H9 (cell line): ENCODE measurements around the gene SPEG. TPM values are rescaled to one million over a fixed set of nuclear protein-coding genes. Genes with fewer than 3 reads are reported as not detected.

Experiments used
- DNase-seq: peaks from one replicate; pipeline ENCODE4 v3.0.0-alpha.2; 2017
- H2AFZ ChIP-seq: one replicate; pipeline ENCODE4 v1.6.1; 2013; ENCODE audit warnings: mild to moderate bottlenecking, low read length, control low read depth, moderate library complexity
- H2AK5ac ChIP-seq: 2 replicates; pipeline ENCODE4 v1.6.1; 2013; ENCODE audit warnings: low read length, control low read depth, mixed read lengths; ENCODE audit not compliant: insufficient read length
- H2BK120ac ChIP-seq: one replicate; pipeline ENCODE4 v1.6.1; 2013; ENCODE audit warnings: low read depth, mild to moderate bottlenecking, low read length, control low read depth, inconsistent platforms; ENCODE audit not compliant: poor library complexity, severe bottlenecking
- H2BK12ac ChIP-seq: 2 replicates; pipeline ENCODE4 v1.6.1; 2013; ENCODE audit warnings: low read length, control low read depth, mixed read lengths, low read depth; ENCODE audit not compliant: insufficient read length
- H2BK15ac ChIP-seq: 2 replicates; pipeline ENCODE4 v1.6.1; 2013; ENCODE audit warnings: low read depth, low read length, control low read depth
- H2BK20ac ChIP-seq: one replicate; pipeline ENCODE4 v1.6.1; 2013; ENCODE audit warnings: low read depth, mild to moderate bottlenecking, low read length, control low read depth, inconsistent platforms; ENCODE audit not compliant: poor library complexity, severe bottlenecking
- H2BK5ac ChIP-seq: 2 replicates; pipeline ENCODE4 v1.6.1; 2013; ENCODE audit warnings: low read length, control low read depth, mixed read lengths; ENCODE audit not compliant: insufficient read length
- H3K14ac ChIP-seq: 2 replicates; pipeline ENCODE4 v1.6.1; 2013; ENCODE audit warnings: low read length, control low read depth; ENCODE audit not compliant: insufficient read depth
- H3K18ac ChIP-seq: 2 replicates; pipeline ENCODE4 v1.6.1; 2013; ENCODE audit warnings: low read depth, mild to moderate bottlenecking, mixed read lengths, low read length, control low read depth; ENCODE audit not compliant: insufficient read length
- H3K23ac ChIP-seq: 2 replicates; pipeline ENCODE4 v1.6.1; 2013; ENCODE audit warnings: low read length, control low read depth, mixed read lengths, low read depth; ENCODE audit not compliant: insufficient read length
- H3K23me2 ChIP-seq: 2 replicates; pipeline ENCODE4 v1.6.1; 2013; ENCODE audit warnings: low read depth, mild to moderate bottlenecking, mixed read lengths, low read length, control low read depth; ENCODE audit not compliant: insufficient read length, poor library complexity, severe bottlenecking
- H3K27ac ChIP-seq: 2 replicates; pipeline ENCODE4 v1.5.1; 2013; ENCODE audit warnings: low read length, control low read depth, mixed read lengths, low read depth; ENCODE audit not compliant: insufficient read length
- H3K27me3 ChIP-seq: 2 replicates; pipeline ENCODE4 v1.6.1; 2013; ENCODE audit warnings: low read length, control low read depth, inconsistent platforms; ENCODE audit not compliant: insufficient read depth
- H3K4ac ChIP-seq: 2 replicates; pipeline ENCODE4 v1.6.1; 2013; ENCODE audit warnings: low read depth, mild to moderate bottlenecking, control low read depth, inconsistent platforms, low read length, moderate library complexity
- H3K4me1 ChIP-seq: 2 replicates; pipeline ENCODE4 v1.6.1; 2013; ENCODE audit warnings: low read length, control low read depth, inconsistent platforms; ENCODE audit not compliant: insufficient read depth
- H3K4me2 ChIP-seq: 2 replicates; pipeline ENCODE4 v1.6.1; 2013; ENCODE audit warnings: low read length, control low read depth, mixed read lengths; ENCODE audit not compliant: insufficient read length, insufficient read depth
- H3K56ac ChIP-seq: 2 replicates; pipeline ENCODE4 v1.6.1; 2013; ENCODE audit warnings: low read depth, mild to moderate bottlenecking, mixed read lengths, low read length, control low read depth; ENCODE audit not compliant: insufficient read length
- H3K79me1 ChIP-seq: 2 replicates; pipeline ENCODE4 v1.6.1; 2013; ENCODE audit warnings: low read depth, mild to moderate bottlenecking, moderate library complexity, low read length, control low read depth, inconsistent platforms; ENCODE audit not compliant: insufficient read depth, poor library complexity, severe bottlenecking
- H3K79me2 ChIP-seq: 2 replicates; pipeline ENCODE4 v1.6.1; 2013; ENCODE audit warnings: low read length, control low read depth, inconsistent platforms; ENCODE audit not compliant: insufficient read depth
- H3K9ac ChIP-seq: 2 replicates; pipeline ENCODE4 v1.6.1; 2013; ENCODE audit warnings: low read length, control low read depth, mixed read lengths; ENCODE audit not compliant: insufficient read length; ENCODE audit errors: extremely low read depth
- H3K9me3 ChIP-seq: one replicate; pipeline ENCODE4 v1.6.1; 2013; ENCODE audit warnings: low read depth, low read length, inconsistent platforms; ENCODE audit not compliant: control insufficient read depth
- H3T11ph ChIP-seq: one replicate; pipeline ENCODE4 v1.6.1; 2013; ENCODE audit warnings: mild to moderate bottlenecking, low read length, control low read depth, inconsistent platforms
- H4K20me1 ChIP-seq: one replicate; pipeline ENCODE4 v1.6.1; 2013; ENCODE audit not compliant: control insufficient read depth, insufficient read length, insufficient read depth
- H4K5ac ChIP-seq: 2 replicates; pipeline ENCODE4 v1.6.1; 2013; ENCODE audit warnings: low read depth, mild to moderate bottlenecking, mixed read lengths, low read length, control low read depth; ENCODE audit not compliant: insufficient read length
- H4K8ac ChIP-seq: replicated peaks from 2 replicates; pipeline ENCODE4 v1.6.1; 2013; ENCODE audit warnings: low read length, control low read depth, mixed read lengths, low read depth; ENCODE audit not compliant: insufficient read length
- H4K91ac ChIP-seq: 2 replicates; pipeline ENCODE4 v1.6.1; 2013; ENCODE audit warnings: low read depth, mild to moderate bottlenecking, moderate library complexity, mixed read lengths, low read length, control low read depth; ENCODE audit not compliant: insufficient read length
- H3K27ac Mint-ChIP-seq, 3 experiments: 2 replicates in 2 of 3; 3 replicates in 1 of 3; pipeline ENCODE4 v1.8.0; 2020 to 2021; ENCODE audit warnings: mixed read lengths in 3 of 3, mild to moderate bottlenecking in 1 of 3, moderate library complexity in 1 of 3
- H3K27me3 Mint-ChIP-seq: 2 replicates; pipeline ENCODE4 v1.8.0; 2021; ENCODE audit warnings: low read depth, mild to moderate bottlenecking, moderate library complexity, mixed read lengths
- H3K36me3 Mint-ChIP-seq, 3 experiments: 2 replicates in 2 of 3; 3 replicates in 1 of 3; pipeline ENCODE4 v1.8.0; 2020 to 2021; ENCODE audit warnings: low read depth in 3 of 3, mixed read lengths in 3 of 3; ENCODE audit not compliant: insufficient read depth in 1 of 3
- H3K4me1 Mint-ChIP-seq, 2 experiments: 2 replicates each; pipeline ENCODE4 v1.8.0; 2020; ENCODE audit warnings: mixed read lengths in 2 of 2
- H3K4me3 Mint-ChIP-seq, 2 experiments: 2 replicates in 1 of 2; 3 replicates in 1 of 2; pipeline ENCODE4 v1.8.0; 2020 to 2021; ENCODE audit warnings: mild to moderate bottlenecking in 2 of 2, mixed read lengths in 2 of 2, moderate library complexity in 1 of 2
- H3K9me3 Mint-ChIP-seq, 2 experiments: 2 replicates in 1 of 2; 3 replicates in 1 of 2; pipeline ENCODE4 v1.8.0; 2020; ENCODE audit warnings: mild to moderate bottlenecking in 2 of 2, mixed read lengths in 2 of 2, moderate library complexity in 1 of 2
- CTCF ChIP-seq: fragments of 200-600 bp; sonication (generic); conservative IDR thresholded peaks from 3 replicates; pipeline ENCODE4 v1.8.0; 2021; ENCODE audit warnings: antibody characterized with exemption, mild to moderate bottlenecking
- WGBS: extraction: QIAGEN DNeasy Blood & Tissue Kit; methylation state at CpG from one replicate; pipeline ENCODE4 v1.1.7; 2013; ENCODE audit warnings: missing lambda C conversion rate, low lambda C conversion rate, mixed read lengths; ENCODE audit not compliant: insufficient read length; ENCODE audit errors: extremely low coverage; 5-methylcytosine and 5-hydroxymethylcytosine counted together
- total RNA-seq: library from RNA; stranded (reverse); gene quantifications from 2 replicates; pipeline ENCODE4 v1.2.1, GENCODE V29; 2021

SPEG gene
- total RNA-seq, 1 experiment from 2014 or later = 23.7 TPM

- Histone ChIP-seq H3K79me2 (no peaks in the 10 kb centered on the region), H2AFZ (no peak overlapping the region), H2BK15ac (no peak overlapping the region), H3T11ph (no peak overlapping the region), H3K9ac (no peak overlapping the region), H3K4me1 (peaks cover 13% of the 10 kb centered on the region; the same call in 1 of the 2 replicates), H4K20me1 (no peaks in the 10 kb centered on the region), H2BK12ac (no peak overlapping the region), H2BK5ac (no peak overlapping the region), H3K56ac (no peak overlapping the region), H3K18ac (no peak overlapping the region), H3K23ac (no peak overlapping the region), H3K4me2 (no peak overlapping the region), H3K27me3 (no peaks in the 10 kb centered on the region), H3K4ac (no peak overlapping the region), H3K79me1 (no peaks in the 10 kb centered on the region), H2BK120ac (no peak overlapping the region), H4K8ac (no peak overlapping the region), H4K5ac (no peak overlapping the region), H4K91ac (no peak overlapping the region), H3K27ac (no peak overlapping the region), H2AK5ac (no peak overlapping the region), H3K23me2 (no peaks in the 10 kb centered on the region), H3K9me3 (no peaks in the 10 kb centered on the region), H2BK20ac (no peak overlapping the region), H3K14ac (no peak overlapping the region)
- H3K27ac Mint-ChIP-seq = no peak overlapping the region
- peaks cover 6 to 10% of the 10 kb centered on the region in 2 experiments; a peak in 4 of 5 replicates for H3K9me3 Mint-ChIP-seq
- no peaks in the 10 kb centered on the region for H3K36me3 Mint-ChIP-seq
- no peak overlapping the region for H3K4me3 Mint-ChIP-seq
- no CpG with 5 or more reads among the region's 4 CpGs for WGBS
- peaks cover 28 to 32% of the 10 kb centered on the region in 2 experiments for H3K4me1 Mint-ChIP-seq
- peaks cover 16% of the 10 kb centered on the region for H3K27me3 Mint-ChIP-seq
- DNase-seq = no peak
- TF ChIP-seq CTCF = no peak
Measured at GRCh38 chr2:219414857-219415256, 19.8 kb upstream of the SPEG start.
